ENCODE data around the gene NUP205.
A peak's percentile ranks its signal among the peaks of the same experiment; 100 is the strongest.

- TF ChIP-seq POLR2A (IDR thresholded peaks at IDR 0.05; ENCODE audit: low read length) (peak; percentile 71), GATA1 (IDR thresholded peaks at IDR 0.05; ENCODE audit: low read depth, low read length) (no peak)
Observed at GRCh38 chr7:135509839-135510591, 47.7 kb upstream of the NUP205 start, which contains the start of gene CNOT4.

Data from erythroblast (primary cell).